Mesenchymal stem cell (in vitro differentiated cells and primary cell): ENCODE results near the gene CCDC74B. TPM values are rescaled to one million over a fixed set of nuclear protein-coding genes. Genes with fewer than 3 reads are reported as not detected.
"Not testable (repeated sequence)": the region's sequence is repeated elsewhere in the genome, so short reads cannot be mapped to it uniquely, and the experiment has no call there.

Source experiments
- DNase-seq: peaks from one replicate; pipeline ENCODE4 v3.0.0-alpha.2; 2013
- H2AFZ ChIP-seq: one replicate; pipeline ENCODE4 v1.6.1; 2013; ENCODE audit warnings: low read depth, mild to moderate bottlenecking, control low read depth, inconsistent platforms, low read length, moderate library complexity
- H2AK5ac ChIP-seq: 2 replicates; pipeline ENCODE4 v1.6.1; 2013; ENCODE audit warnings: low read length, moderate library complexity, mild to moderate bottlenecking, inconsistent platforms; ENCODE audit not compliant: severe bottlenecking
- H2BK120ac ChIP-seq: one replicate; pipeline ENCODE4 v1.6.1; 2013; ENCODE audit warnings: low read depth, mild to moderate bottlenecking, inconsistent platforms, low read length, moderate library complexity
- H2BK12ac ChIP-seq, 2 experiments: one replicate each; pipeline ENCODE4 v1.6.1; 2013; ENCODE audit warnings: inconsistent platforms in 2 of 2, low read length in 2 of 2, mild to moderate bottlenecking in 2 of 2, moderate library complexity in 2 of 2, control low read depth in 1 of 2
- H2BK15ac ChIP-seq: one replicate; pipeline ENCODE4 v1.6.1; 2013; ENCODE audit warnings: mild to moderate bottlenecking, low read depth, inconsistent platforms; ENCODE audit not compliant: poor library complexity, severe bottlenecking
- H2BK5ac ChIP-seq: 2 replicates; pipeline ENCODE4 v1.6.1; 2013; ENCODE audit warnings: low read depth, mild to moderate bottlenecking, low read length, control low read depth, inconsistent platforms; ENCODE audit not compliant: poor library complexity, severe bottlenecking
- H3K14ac ChIP-seq, 2 experiments: one replicate each; pipeline ENCODE4 v1.6.1; 2013; ENCODE audit warnings: inconsistent platforms in 2 of 2, low read length in 2 of 2, control low read depth in 1 of 2, mild to moderate bottlenecking in 1 of 2, moderate library complexity in 1 of 2
- H3K18ac ChIP-seq, 2 experiments: one replicate each; pipeline ENCODE4 v1.6.1; 2013; ENCODE audit warnings: inconsistent platforms in 2 of 2, low read length in 2 of 2, control low read depth in 1 of 2, low read depth in 1 of 2, mild to moderate bottlenecking in 1 of 2
- H3K23ac ChIP-seq, 2 experiments: one replicate each; pipeline ENCODE4 v1.6.1; 2013; ENCODE audit warnings: inconsistent platforms in 2 of 2, low read length in 2 of 2, mild to moderate bottlenecking in 2 of 2, moderate library complexity in 2 of 2, control low read depth in 1 of 2
- H3K27ac ChIP-seq: 2 replicates; pipeline ENCODE4 v1.5.1; 2013; ENCODE audit warnings: mild to moderate bottlenecking, moderate library complexity, low read length, control low read depth, inconsistent platforms; ENCODE audit not compliant: poor library complexity, severe bottlenecking
- H3K27me3 ChIP-seq, 2 experiments: 2 replicates each; pipeline versions ENCODE4 v1.6.1 to v1.7.0; 2013; ENCODE audit warnings: low read length in 2 of 2, mild to moderate bottlenecking in 2 of 2, moderate library complexity in 2 of 2, control low read depth in 1 of 2, inconsistent platforms in 1 of 2; ENCODE audit not compliant: control insufficient read depth in 1 of 2, insufficient read depth in 1 of 2
- H3K36me3 ChIP-seq, 2 experiments: 2 replicates each; pipeline versions ENCODE4 v1.6.1 to v1.7.0; 2013; ENCODE audit warnings: low read length in 2 of 2, control low read depth in 1 of 2, inconsistent platforms in 1 of 2, low read depth in 1 of 2, mild to moderate bottlenecking in 1 of 2; ENCODE audit not compliant: insufficient read depth in 2 of 2, control insufficient read depth in 1 of 2
- H3K4ac ChIP-seq, 2 experiments: one replicate each; pipeline ENCODE4 v1.6.1; 2013; ENCODE audit warnings: inconsistent platforms in 2 of 2, low read length in 2 of 2, mild to moderate bottlenecking in 2 of 2, moderate library complexity in 2 of 2, control low read depth in 1 of 2, low read depth in 1 of 2
- H3K4me1 ChIP-seq: 2 replicates; pipeline ENCODE4 v1.6.1; 2013; ENCODE audit warnings: low read depth, low read length, control low read depth; ENCODE audit not compliant: control insufficient read depth, insufficient read depth
- H3K4me2 ChIP-seq: 2 replicates; pipeline ENCODE4 v1.6.1; 2013; ENCODE audit warnings: low read length, mild to moderate bottlenecking, inconsistent platforms; ENCODE audit not compliant: poor library complexity, severe bottlenecking
- H3K4me3 ChIP-seq, 2 experiments: 2 replicates each; pipeline versions ENCODE4 v1.5.1 to v1.7.0; 2013; ENCODE audit warnings: low read length in 2 of 2, mild to moderate bottlenecking in 2 of 2, control low read depth in 1 of 2, low read depth in 1 of 2; ENCODE audit not compliant: insufficient read depth in 1 of 2
- H3K79me1 ChIP-seq: replicated peaks from 2 replicates; pipeline ENCODE4 v1.6.1; 2013; ENCODE audit warnings: mild to moderate bottlenecking, control low read depth, low read length, inconsistent platforms; ENCODE audit not compliant: poor library complexity, severe bottlenecking
- H3K9ac ChIP-seq: 2 replicates; pipeline ENCODE4 v1.7.0; 2013; ENCODE audit warnings: mild to moderate bottlenecking, low read length, moderate library complexity
- H3K9me3 ChIP-seq: 2 replicates; pipeline ENCODE4 v1.7.0; 2013; ENCODE audit warnings: mild to moderate bottlenecking, low read length; ENCODE audit not compliant: control insufficient read depth
- H4K8ac ChIP-seq: one replicate; pipeline ENCODE4 v1.6.1; 2013; ENCODE audit warnings: inconsistent platforms, mild to moderate bottlenecking, low read length, moderate library complexity
- H4K91ac ChIP-seq: one replicate; pipeline ENCODE4 v1.6.1; 2013; ENCODE audit warnings: mild to moderate bottlenecking, low read length, inconsistent platforms
- WGBS: methylation state at CpG from one replicate; pipeline ENCODE4 v1.1.7; 2013; ENCODE audit warnings: mixed read lengths; 5-methylcytosine and 5-hydroxymethylcytosine counted together
- small RNA-seq: library from polyadenylated mRNA; stranded (forward); fragments of <200 nt; extraction: miRNeasy Mini kit (QIAGEN cat#:217004); gene quantifications from one replicate; pipeline ENCODE3, GENCODE V24; 2013; ENCODE audit warnings: low read depth

CCDC74B gene

GRCh38 chr2:130127726-130128125, 17.2 kb downstream of the CCDC74B start:
- H3K4me3 ChIP-seq, H3K23ac ChIP-seq, H3K9me3 ChIP-seq, H4K91ac ChIP-seq, H2BK15ac ChIP-seq, H3K18ac ChIP-seq, H2BK12ac ChIP-seq, H3K79me1 ChIP-seq, H2AFZ ChIP-seq, H3K14ac ChIP-seq, H2AK5ac ChIP-seq, H3K36me3 ChIP-seq, H3K4ac ChIP-seq, H3K27ac ChIP-seq, H3K4me2 ChIP-seq, H3K4me1 ChIP-seq, H4K8ac ChIP-seq, DNase-seq, H3K9ac ChIP-seq, H2BK120ac ChIP-seq, H2BK5ac ChIP-seq, H3K27me3 ChIP-seq: not testable (repeated sequence)
- WGBS, result no CpG with 5 or more reads among the region's 9 CpGs

- H2BK120ac ChIP-seq, H3K27me3 ChIP-seq, H2BK15ac ChIP-seq, H4K8ac ChIP-seq, H3K27ac ChIP-seq, DNase-seq, H2BK12ac ChIP-seq, H3K14ac ChIP-seq, H3K4me1 ChIP-seq, H3K18ac ChIP-seq, H2AFZ ChIP-seq, H3K9me3 ChIP-seq, H3K9ac ChIP-seq, H2BK5ac ChIP-seq, H3K23ac ChIP-seq, H4K91ac ChIP-seq, H2AK5ac ChIP-seq, H3K79me1 ChIP-seq, H3K36me3 ChIP-seq, H3K4me2 ChIP-seq, H3K4ac ChIP-seq, H3K4me3 ChIP-seq: not testable (repeated sequence)
- 93% methylated on average over 23 of the region's 45 CpGs for WGBS
These were observed 24.0 kb downstream of the CCDC74B start for GRCh38 chr2:130120924-130121323.

GRCh38 chr2:130102597-130103363, 42.1 kb downstream of the CCDC74B start:
- not testable (repeated sequence) for H3K27me3 ChIP-seq, H3K79me1 ChIP-seq, H2AFZ ChIP-seq, H3K4ac ChIP-seq, H2BK15ac ChIP-seq, H4K91ac ChIP-seq, H3K4me3 ChIP-seq, H4K8ac ChIP-seq, H2BK12ac ChIP-seq, H2AK5ac ChIP-seq, H3K9me3 ChIP-seq, H2BK5ac ChIP-seq, H3K14ac ChIP-seq, H3K4me2 ChIP-seq, H3K36me3 ChIP-seq, H3K27ac ChIP-seq, H3K23ac ChIP-seq, H3K9ac ChIP-seq, H2BK120ac ChIP-seq, H3K4me1 ChIP-seq, DNase-seq, H3K18ac ChIP-seq
- 44% methylated on average over 3 of the region's 8 CpGs for WGBS

Small RNAs within 50 kb of the gene (small RNA-seq; reads per million reads assigned to genes)
- not detected for gene RNU6-1049P
